Sigmoid colon (tissue), 7 donors: ENCODE measurements around the gene ZNF619. TPM values are rescaled to one million over a fixed set of nuclear protein-coding genes. Genes with fewer than 3 reads are reported as not detected.

Experiments used
- DNase-seq: peaks from one replicate; pipeline ENCODE4 v3.0.0-alpha.2; 2019
- H3K27ac ChIP-seq, 4 donors: fragments of 200-600 bp; sonication (generic); one replicate each; pipeline ENCODE4 v1.5.1; 2016 to 2019; ENCODE audit warnings: mild to moderate bottlenecking in 1 of 4
- H3K27me3 ChIP-seq, 3 donors: fragments of 200-600 bp; sonication (generic); one replicate each; pipeline ENCODE4 v1.5.1; 2019; ENCODE audit warnings: mild to moderate bottlenecking in 1 of 3
- H3K36me3 ChIP-seq, 4 donors: fragments of 200-600 bp; sonication (generic); one replicate each; pipeline ENCODE4 v1.5.1; 2016 to 2019
- H3K4me1 ChIP-seq, 4 donors: fragments of 200-600 bp; sonication (generic); one replicate each; pipeline ENCODE4 v1.5.1; 2017 to 2019
- H3K4me3 ChIP-seq, 4 donors: fragments of 200-600 bp; sonication (generic); one replicate each; pipeline ENCODE4 v1.5.1; 2017 to 2019; ENCODE audit warnings: mild to moderate bottlenecking in 2 of 4, moderate library complexity in 1 of 4
- H3K9me3 ChIP-seq, 4 donors: fragments of 200-600 bp in 3 of 4; sonication (generic) in 3 of 4; one replicate each; pipeline versions ENCODE4 v1.5.1 to v1.6.1; 2013 to 2019
- CTCF ChIP-seq, 4 experiments: fragments of 450-650 bp in 3 of 4; fragments of 200-600 bp in 1 of 4; IDR thresholded peaks; one replicate each; pipeline ENCODE4 v1.5.1; 2016 to 2019; ENCODE audit warnings: antibody characterized with exemption in 4 of 4, mild to moderate bottlenecking in 3 of 4, moderate library complexity in 2 of 4
- EP300 ChIP-seq, 4 donors: sonication (generic); formaldehyde crosslinking; IDR thresholded peaks; one replicate each; pipeline ENCODE4 v1.6.1; 2017; ENCODE audit warnings: antibody characterized with exemption in 4 of 4
- POLR2A ChIP-seq, 2 donors: fragments of 450-650 bp; IDR thresholded peaks; one replicate each; pipeline ENCODE4 v1.6.1; 2016; ENCODE audit warnings: antibody characterized with exemption in 2 of 2, mild to moderate bottlenecking in 2 of 2, moderate library complexity in 2 of 2
- POLR2AphosphoS5 ChIP-seq, 4 donors: sonication (generic); formaldehyde crosslinking; IDR thresholded peaks; one replicate each; pipeline ENCODE4 v1.6.1; 2017; ENCODE audit warnings: antibody characterized with exemption in 4 of 4
- WGBS, 2 donors: extraction: QIAGEN DNeasy Blood & Tissue Kit; methylation state at CpG; one replicate each; pipeline ENCODE4 v1.1.7; 2013; 5-methylcytosine and 5-hydroxymethylcytosine counted together
- intact Hi-C: fragments of 100-400 bp; cut with DNase I; formaldehyde crosslinking; loops from one replicate; pipeline ENCODE4 v1.15.1; 2023
- polyA plus RNA-seq, 3 donors: library from polyadenylated mRNA; stranded (reverse); fragments of 200-250 nt; gene quantifications; one replicate each; pipeline ENCODE4 v1.2.3, GENCODE V29; 2013
- total RNA-seq, 4 donors: library from RNA; depleted of rRNA; stranded (reverse); fragments of >200 nt; gene quantifications; one replicate each; pipeline ENCODE4 v1.1.0, GENCODE V29; 2016
- donor health status: healthy with polysubstance abuse.
- donor health status: Bipolar disorder and iron deficiency.
- donor health status: healthy.

ZNF619 gene
- total RNA-seq (1 to 10 TPM; 3.4 to 5.1 (median 4.5) TPM), polyA plus RNA-seq (1 to 10 TPM; 1.2 to 2.6 (median 1.6) TPM)

- intact Hi-C loops, result loop anchor here (1.0 kb wide), 1 partner anchor 49 kb away; no protein-coding TSS in a partner anchor
- H3K27me3 ChIP-seq, result no peaks in the 10 kb centered on the region
- TF ChIP-seq POLR2AphosphoS5 (IDR thresholded peaks at IDR 0.05) (peak; percentile 9 to 44 (median 38)), EP300 (IDR thresholded peaks at IDR 0.05) (no peak)
- H3K27ac ChIP-seq, result peak within 1 kb of the TSS; percentile 65 to 74 (median 71)
- WGBS, 2 donors, result 3 to 8% methylated on average over 48 of the region's 48 CpGs
- peaks cover 0 to 21% (median under 1%) of the 10 kb centered on the region in 4 donors for H3K36me3 ChIP-seq
- peaks cover 0 to 11% (median 6%) of the 10 kb centered on the region in 4 donors for H3K4me1 ChIP-seq
- no peaks in the 10 kb centered on the region for H3K9me3 ChIP-seq
- H3K4me3 ChIP-seq, result peak within 1 kb of the TSS; percentile 62 to 83 (median 72)
- peak; percentile 89 for DNase-seq
Measured at GRCh38 chr3:40476478-40477470, at the start of gene ZNF619. Gene ZNF619 (plus strand): TSS chr3:40477122. CDS start chr3:40477980, 858 bp downstream.

DNA sequence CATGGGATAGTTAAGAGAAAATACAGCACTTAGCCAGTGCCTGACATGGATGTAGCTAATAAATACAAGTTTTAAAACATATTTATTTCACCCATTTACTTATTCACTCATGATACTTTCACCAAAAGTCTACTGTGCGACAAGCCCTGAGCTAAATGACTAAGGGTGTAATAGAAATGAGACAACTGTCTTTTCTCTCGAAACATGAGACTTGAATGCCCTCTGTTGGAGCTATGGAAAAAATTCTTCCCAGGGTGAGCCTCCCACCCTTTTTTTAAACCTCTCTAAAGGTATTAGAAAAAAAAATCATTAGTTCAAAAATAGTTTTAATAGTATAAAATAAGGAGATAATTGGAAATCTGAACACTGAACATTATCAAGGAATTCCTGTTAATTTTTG is 44.1 kb upstream of the ZNF619 start:
- Histone ChIP-seq H3K9me3 (no peaks in the 10 kb centered on the region), H3K36me3 (no peaks in the 10 kb centered on the region), H3K27ac (no peak overlapping the region), H3K4me1 (no peaks in the 10 kb centered on the region), H3K27me3 (no peaks in the 10 kb centered on the region), H3K4me3 (no peak overlapping the region)
- intact Hi-C loops, result no loop called here
- DNase-seq, result no peak
- 83 to 90% methylated on average over 2 of the region's 2 CpGs for WGBS, 2 donors
- no peak for TF ChIP-seq POLR2A (IDR thresholded peaks at IDR 0.05)
- no peak for TF ChIP-seq CTCF (IDR thresholded peaks at IDR 0.05)
- TF ChIP-seq POLR2AphosphoS5 (IDR thresholded peaks at IDR 0.05), result no peak
- no peak for TF ChIP-seq EP300 (IDR thresholded peaks at IDR 0.05)

GRCh38 chr3:40437889-40438288 is 39.0 kb upstream of the ZNF619 start:
- no peaks in the 10 kb centered on the region for H3K4me1 ChIP-seq
- WGBS, 2 donors, result 77 to 78% methylated on average over 5 of the region's 5 CpGs
- no peak overlapping the region for H3K27ac ChIP-seq
- H3K4me3 ChIP-seq, result no peak overlapping the region
- TF ChIP-seq POLR2AphosphoS5 (IDR thresholded peaks at IDR 0.05) (no peak), EP300 (IDR thresholded peaks at IDR 0.05) (no peak), POLR2A (IDR thresholded peaks at IDR 0.05) (no peak), CTCF (IDR thresholded peaks at IDR 0.05) (no peak)
- H3K27me3 ChIP-seq, result no peaks in the 10 kb centered on the region
- DNase-seq, result no peak
- no peaks in the 10 kb centered on the region for H3K36me3 ChIP-seq
- intact Hi-C loops, result no loop called here
- no peaks in the 10 kb centered on the region for H3K9me3 ChIP-seq

- intact Hi-C loops, result no loop called here
- TF ChIP-seq POLR2A (IDR thresholded peaks at IDR 0.05) (no peak), POLR2AphosphoS5 (IDR thresholded peaks at IDR 0.05) (no peak), EP300 (IDR thresholded peaks at IDR 0.05) (no peak), CTCF (IDR thresholded peaks at IDR 0.05) (no peak)
Measured at GRCh38 chr3:40445062-40445461, 31.9 kb upstream of the ZNF619 start.

DNA sequence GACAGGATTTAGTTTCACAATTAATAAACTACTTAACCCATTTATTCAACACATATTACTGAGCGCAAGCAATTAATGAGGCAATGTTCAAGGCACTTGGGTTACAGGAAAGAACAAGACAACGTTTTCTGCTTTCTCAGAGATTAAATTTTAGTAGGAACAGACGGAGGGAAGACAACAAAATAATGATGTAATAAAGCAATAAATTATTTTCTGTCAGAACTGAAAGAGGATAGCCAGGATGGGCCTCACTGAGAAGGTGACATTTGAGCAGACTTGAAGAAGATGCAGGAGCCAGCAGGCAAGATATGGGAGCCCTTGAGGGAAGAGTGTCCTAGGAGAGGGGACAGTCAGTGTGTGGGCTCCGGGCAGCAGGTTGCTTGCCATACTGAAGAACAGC is 31.0 kb upstream of the ZNF619 start:
- 74 to 83% methylated on average over 4 of the region's 4 CpGs for WGBS, 2 donors

More at GRCh38 chr3:40445062-40445461, 31.9 kb upstream of the ZNF619 start:
- Histone ChIP-seq H3K4me3 (no peak overlapping the region), H3K9me3 (no peaks in the 10 kb centered on the region), H3K27ac (no peak overlapping the region), H3K4me1 (no peaks in the 10 kb centered on the region), H3K27me3 (no peaks in the 10 kb centered on the region), H3K36me3 (peaks cover 0 to 16% (median 0%) of the 10 kb centered on the region in 4 donors)
- no peak for DNase-seq
- WGBS, 2 donors, result 91 to 93% methylated on average over 9 of the region's 9 CpGs

More for the DNA sequence above, 31.0 kb upstream of the ZNF619 start:
- no peak for DNase-seq
- Histone ChIP-seq H3K4me1 (no peaks in the 10 kb centered on the region), H3K27ac (no peak overlapping the region), H3K36me3 (peaks cover 0 to 16% (median 0%) of the 10 kb centered on the region in 4 donors), H3K9me3 (no peaks in the 10 kb centered on the region), H3K27me3 (no peaks in the 10 kb centered on the region), H3K4me3 (no peak overlapping the region)
- TF ChIP-seq POLR2A (IDR thresholded peaks at IDR 0.05), result no peak
- intact Hi-C loops, result no loop called here
